GM18858 (cell line): ENCODE measurements around the gene HGFAC.

ENCODE experiments used
- ATAC-seq: cut with Tn5 transposase; IDR thresholded peaks from one replicate; pipeline ENCODE4 v1.9.1; 2021; ENCODE audit not compliant: unreplicated experiment

The HGFAC gene

DNA sequence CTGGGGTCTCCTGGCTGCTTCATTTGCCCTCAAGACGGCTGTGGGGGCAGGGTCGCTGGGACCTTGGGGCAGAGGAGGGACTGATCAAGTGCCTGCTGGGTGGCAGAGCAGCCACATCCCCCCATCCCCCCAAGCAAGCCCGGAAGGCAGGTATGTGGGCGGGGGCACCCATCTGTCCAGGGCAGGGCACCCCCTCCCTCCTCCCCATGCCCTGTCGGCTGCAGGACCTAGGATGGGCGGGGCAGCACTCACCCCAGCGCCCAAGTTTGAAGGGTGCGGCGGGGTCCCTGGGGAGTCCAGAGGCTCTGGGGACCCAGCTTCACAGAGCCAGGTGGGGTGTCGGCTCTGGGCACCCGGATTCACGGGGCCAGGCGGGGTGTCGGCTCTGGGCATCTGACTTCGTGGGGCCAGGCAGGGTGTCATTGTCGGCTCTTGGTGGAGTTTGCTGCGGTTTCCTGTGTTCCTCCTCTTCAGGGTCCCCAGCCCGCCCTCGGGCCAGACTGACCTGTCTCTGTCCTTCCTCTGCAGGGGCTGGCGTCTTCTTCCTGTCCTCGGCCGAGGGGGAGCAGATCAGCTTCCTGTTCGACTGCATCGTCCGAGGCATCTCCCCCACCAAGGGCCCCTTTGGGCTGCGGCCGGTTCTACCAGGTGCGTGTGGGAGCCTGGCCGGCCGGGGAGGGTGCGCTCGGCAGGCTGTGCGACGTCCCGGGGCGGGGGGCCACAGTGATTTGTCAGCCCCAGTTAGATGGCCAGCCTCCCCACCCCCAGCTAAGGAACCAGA is 43.4 kb downstream of the HGFAC start:
- ATAC-seq = no peak

DNA sequence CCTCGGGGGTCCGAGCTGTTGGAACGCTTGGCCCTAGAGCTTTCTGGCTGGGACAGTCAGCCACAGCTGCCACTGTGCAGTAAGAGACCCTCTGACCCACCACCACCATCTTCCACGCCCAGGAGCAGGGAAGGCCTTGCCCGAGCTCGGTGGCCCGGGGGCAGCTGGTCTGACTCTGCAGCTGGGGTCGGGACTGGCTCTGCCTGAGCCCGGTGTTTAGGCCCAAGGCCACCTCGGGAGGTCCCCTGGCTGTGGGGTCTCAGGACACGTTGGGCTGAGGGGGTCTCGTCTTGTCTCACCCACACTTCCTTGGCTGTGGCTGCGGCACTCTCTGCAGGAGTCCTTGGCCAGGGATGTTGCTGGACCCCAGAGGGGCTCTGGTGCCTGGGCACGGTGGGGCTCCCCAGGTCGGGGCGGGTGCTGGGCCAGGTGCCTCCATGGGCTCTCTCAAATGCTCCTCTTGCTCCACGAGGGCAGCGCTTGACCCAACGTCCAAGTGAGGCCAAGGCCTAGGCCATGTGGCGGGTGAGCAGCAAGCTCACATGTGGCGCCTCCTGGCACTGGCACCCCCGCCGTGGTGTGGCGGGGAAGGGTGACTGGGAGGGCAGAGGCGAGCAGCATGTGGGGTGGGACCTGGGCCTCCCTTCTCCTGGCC is 44.2 kb downstream of the HGFAC start:
- no peak for ATAC-seq

DNA sequence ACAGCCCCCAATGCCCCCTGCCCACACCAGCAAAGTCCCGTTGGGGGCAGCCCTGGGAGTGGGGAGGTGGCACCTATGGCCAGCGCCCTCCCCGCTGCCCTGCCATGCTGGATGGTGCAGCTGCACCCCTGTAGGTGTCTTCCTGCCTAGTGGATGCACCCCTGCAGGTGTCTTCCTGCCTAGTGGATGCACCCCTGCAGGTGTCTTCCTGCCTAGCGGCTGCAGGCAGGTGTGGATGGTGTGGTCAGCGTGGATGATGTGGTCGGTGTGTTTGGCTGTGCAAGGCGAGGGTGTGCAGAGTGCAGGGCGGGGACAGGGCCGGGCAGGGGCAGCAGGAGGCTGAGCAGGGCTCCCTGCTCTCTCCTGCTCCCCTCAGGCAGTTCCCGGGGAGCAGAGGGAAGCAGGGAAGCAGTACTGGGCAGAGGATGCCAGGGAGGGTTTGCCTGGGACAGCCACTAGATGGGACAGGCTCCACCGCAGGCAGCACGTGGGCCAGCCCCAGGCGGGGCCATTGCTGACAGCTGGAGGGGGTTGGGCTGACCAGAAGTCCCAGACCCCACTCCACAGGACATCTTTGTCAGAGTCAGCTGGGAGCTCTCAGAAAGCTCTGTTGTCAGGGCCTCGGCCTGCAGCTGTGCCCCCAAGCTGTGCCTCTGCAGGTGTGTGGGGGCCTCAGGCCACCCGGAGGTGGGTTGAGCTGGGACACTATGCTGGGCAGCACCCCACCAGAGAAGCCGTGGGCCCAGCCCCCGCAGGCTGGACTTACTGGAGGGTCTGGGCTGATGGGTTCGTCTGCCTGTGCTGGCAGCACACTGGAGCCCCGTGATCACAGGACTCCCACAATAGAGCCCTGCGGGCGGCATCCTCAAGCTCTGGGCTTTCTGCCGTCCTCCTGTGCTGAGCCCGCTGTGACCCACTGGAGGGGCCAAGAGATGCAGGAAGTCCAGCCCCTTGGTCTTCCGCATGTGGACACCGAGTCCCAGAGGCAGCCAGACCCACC is 45.1 kb downstream of the HGFAC start:
- ATAC-seq = no peak

DNA sequence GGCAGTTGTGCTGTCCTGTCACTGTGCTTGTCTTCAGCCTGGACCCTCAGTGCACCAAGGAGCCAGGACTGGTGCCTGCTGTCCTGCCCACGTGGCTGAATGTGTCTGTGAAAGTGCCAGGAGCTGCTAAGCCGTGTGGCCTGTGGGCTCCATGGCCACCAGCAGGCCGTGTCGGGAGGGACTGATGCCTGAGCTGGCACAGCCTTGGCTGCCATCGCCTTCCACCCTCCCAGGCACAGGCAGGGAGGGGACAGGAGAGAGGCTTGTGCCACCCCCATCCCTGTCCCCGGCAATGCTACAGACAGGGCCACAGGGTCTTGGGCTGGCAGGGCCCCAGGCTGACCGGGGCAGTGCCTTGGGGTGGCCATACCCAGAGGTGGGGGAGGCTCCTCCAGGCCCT is 46.1 kb downstream of the HGFAC start:
- ATAC-seq = no peak

DNA sequence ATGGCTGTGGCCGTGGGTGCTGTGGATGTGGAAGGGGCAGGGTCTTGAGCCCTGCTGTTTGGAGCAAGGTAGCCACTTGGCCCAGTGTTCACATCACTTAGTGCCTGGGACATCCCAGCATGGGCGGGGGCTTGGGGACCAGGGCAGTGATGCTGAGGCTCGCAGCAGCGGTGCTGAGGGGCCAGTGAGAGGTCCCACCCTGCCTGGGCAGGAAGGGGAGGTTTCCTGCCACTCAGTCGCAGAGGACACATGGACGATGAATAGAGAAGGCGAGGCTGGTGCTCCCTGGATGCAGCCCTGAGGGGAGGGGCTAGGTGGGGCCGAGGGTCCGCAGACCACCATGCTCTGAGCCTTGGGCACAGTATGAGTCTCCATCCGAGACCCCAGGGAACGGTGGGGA is 47.1 kb downstream of the HGFAC start:
- ATAC-seq = no peak

DNA sequence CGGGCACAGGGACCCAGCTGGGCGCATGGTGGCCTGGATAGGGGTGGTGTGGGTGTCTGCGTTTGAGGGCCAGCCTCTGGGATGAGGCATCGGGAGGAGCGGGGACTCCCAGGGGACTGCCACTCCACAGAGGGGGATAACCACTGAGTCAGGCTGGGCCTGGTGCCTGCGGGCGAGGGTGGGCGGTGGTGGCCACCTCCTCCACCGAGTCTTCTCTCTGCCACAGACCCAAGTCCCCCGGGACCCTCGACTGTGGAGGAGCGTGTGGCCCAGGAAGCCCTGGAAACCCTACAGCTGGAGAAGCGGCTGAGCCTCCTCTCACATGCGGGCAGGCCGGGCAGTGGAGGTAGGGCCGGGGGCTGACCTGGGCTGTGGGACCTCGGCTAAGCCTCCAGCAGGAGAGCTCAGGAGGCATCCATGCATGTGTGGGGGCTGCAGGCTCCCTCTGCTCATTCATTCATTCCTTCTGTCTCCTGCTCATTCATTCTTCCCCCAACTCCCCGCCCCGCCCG is 47.7 kb downstream of the HGFAC start:
- no peak for ATAC-seq

DNA sequence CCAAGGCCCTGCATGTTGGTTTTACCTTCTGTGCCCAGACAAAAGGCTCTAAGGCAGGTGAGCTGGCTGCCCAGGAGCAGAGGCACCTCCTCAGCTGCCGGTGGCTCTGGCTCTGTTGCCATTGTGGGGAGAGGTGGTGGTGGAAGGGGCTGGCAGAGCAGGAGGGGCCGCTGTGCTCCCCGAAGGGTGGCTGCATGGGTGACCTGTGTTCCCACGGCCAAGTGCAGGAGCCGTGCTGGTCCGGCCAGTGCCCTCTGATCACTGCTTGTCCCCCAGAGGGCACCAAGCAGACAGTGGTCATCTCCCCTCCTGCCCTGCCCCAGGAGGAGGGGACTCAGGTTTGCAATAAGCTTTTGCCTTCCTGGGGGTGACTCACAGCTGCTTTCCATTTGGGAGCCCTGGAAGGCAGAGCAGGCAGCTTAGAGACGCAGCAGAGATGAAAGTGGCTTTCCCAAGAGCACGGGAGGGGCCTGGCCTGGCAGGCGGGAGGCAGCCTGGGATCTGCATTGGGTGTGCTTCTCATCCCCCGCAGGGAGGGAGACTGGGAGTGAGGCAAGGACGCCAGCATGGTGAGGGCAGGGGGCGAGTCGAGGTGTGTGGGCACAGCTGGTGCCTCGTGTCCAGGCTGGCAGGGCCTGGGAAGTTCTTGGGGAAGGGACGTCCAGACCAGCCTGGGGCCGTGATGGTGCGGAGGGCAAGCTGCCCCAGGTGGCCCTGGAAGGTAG is 50.1 kb downstream of the HGFAC start:
- no peak for ATAC-seq

DNA sequence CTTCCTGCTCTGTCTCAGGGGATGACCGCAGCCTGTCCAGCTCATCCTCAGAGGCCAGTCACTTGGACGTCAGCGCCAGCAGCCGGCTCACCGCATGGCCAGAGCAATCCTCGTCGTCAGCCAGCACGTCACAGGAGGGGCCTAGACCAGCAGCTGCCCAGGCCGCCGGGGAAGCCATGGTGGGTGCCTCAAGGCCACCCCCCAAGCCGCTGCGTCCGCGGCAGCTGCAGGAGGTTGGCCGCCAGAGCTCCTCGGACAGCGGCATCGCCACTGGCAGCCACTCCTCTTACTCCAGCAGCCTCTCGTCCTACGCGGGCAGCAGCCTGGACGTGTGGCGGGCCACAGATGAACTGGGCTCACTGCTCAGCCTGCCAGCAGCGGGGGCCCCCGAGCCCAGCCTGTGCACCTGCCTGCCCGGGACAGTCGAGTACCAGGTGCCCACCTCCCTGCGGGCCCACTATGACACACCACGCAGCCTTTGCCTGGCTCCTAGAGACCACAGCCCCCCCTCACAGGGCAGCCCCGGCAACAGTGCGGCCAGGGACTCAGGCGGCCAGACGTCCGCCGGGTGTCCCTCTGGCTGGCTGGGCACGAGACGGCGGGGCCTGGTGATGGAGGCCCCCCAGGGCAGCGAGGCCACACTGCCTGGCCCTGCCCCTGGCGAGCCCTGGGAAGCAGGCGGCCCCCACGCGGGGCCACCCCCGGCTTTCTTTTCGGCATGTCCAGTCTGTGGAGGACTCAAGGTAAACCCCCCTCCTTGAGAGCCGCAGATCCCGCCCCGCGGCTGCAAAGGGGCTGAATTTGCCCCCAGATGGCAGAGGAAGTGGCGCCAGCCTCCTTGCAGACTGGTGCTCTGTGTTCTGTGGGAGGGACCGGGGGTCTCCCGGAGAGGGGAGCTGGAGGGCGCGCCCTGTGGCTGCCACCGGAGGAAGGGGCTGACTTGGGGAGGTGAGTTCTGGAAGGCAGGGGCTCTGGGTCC is 51.3 kb downstream of the HGFAC start:
- ATAC-seq = no peak

DNA sequence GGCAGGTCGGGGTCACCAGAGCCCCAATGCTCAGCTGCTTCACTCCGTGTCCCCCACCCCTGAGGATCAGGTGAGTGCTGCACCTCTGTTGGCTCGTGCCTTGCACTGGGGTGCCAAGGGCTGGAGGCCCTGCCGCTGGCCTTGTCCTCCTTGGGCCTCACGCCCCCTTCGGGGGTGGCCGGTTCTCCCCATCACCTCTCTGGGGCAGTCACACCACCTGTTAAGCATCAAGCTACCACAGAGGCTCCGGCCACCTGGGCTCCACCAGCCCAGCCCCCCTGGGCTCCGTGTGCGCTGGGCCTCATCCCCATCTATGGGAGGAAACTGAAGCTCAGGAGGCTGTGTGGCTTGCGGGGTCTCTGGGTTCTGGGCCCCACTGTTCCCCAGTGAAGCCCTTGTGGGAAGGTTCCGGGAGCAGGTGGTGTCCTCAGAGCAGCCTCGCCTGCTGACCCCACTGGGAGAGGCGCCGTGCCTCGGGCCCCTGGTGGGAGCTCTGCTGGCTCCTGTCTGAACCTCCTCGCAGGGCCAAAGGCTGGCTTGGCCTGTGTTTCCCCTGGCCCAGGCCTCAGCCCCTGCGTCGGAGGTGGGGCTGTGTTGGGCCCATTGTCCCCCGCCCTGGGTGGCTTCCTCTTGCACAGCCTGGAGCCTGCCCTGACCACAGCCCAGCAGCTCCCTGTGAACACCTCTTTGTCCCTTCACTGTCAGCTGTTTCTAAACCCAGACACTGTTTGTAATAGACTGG is 52.1 kb downstream of the HGFAC start:
- ATAC-seq = no peak

DNA sequence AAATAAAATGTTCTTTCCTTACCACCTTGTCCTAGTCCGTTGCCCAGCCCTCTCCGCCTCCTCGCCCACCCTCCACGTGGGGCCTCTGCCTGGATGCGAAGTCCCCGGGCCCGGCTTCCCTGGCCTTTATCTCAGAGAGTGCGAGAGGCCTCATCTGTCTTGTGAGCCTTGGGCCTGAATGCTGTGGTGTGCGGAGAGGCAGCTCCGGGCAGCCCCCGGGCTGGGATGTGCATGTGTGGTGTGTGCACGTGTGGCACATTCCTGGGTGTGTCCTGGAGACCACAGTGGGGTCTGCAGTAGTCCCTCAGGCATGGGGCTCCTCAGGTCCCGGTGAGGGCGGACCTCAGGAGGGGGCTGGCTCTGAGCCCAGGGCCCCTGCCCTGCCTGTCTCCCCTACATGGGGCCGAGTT is 52.7 kb downstream of the HGFAC start:
- ATAC-seq = no peak

DNA sequence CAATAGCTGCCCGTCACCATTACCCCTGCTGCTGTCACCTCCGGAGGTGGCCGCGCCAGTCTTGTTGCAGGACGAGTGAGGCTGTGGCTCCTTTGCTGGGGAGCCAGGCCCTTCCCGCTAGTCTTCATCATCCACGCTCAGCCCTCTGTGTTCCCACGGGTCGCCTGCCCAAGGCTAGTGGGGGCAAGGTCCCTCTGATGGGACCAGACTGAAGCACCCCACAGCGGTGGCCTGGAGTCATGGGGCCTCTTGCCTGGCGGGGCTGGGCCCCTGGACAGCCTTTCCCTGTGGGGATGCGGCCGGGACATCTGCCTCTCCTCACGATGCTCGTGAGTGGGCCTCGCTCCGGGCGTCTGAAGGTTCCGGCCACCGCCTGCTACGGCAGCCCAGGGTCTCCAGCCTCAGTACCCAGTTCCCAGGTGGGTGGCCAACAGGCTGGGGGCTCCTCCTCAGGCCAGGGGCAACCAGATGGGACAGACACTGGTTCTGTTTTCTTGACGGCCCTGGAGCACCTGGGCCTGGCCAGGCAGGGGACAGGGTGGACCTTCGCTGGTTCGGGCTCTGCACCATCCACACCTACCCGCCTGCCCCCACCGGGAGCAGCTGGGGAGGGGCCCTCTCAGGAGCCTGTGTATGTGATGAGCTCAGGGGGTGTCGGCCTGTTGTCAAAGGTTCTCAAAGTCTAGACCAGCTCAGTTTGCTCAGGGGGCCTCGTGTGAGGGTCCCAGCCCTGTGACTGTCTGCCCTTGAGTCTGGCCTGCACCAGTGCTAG is 53.6 kb downstream of the HGFAC start:
- ATAC-seq = no peak

DNA sequence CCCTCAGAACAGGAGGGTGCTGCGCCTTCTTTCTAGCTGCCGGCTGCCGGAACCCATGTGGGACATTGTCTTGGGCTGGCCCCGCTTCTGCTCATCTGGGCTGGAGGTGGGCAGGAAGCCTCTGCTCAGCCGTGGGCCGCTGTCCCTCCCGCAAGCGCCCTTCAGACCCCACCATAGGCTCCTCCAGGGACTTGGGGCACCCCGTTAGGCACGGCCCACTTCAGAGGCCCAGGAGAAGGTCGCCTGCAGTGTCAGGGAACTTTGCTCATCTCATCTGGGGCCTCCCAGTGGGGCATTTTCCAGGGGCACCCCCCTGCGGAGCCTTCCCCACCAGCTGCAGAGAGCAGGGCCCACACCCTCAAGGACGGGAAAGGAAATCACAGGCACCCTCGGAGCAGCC is 54.3 kb downstream of the HGFAC start:
- ATAC-seq = no peak

DNA sequence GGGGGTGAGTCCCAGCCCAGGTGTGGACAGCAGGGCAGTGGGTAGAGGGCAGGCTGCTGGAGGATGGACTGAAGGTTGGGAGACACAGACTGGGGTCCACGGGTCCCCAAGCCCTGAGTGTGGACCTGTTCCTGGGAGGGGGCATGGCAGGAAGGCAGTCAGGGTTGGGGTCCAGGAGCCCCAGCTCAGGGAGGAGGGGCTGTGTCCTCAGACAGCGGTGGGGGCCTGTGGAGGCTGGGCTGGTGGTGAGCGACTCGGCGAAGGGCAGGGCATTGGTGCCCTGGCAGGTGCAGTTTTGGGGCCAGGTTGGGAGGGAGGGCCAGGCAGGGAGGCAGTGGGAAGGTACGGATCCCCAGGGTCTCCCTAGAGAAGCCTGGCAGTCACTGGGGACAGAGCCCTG is 55.3 kb downstream of the HGFAC start:
- no peak for ATAC-seq

DNA sequence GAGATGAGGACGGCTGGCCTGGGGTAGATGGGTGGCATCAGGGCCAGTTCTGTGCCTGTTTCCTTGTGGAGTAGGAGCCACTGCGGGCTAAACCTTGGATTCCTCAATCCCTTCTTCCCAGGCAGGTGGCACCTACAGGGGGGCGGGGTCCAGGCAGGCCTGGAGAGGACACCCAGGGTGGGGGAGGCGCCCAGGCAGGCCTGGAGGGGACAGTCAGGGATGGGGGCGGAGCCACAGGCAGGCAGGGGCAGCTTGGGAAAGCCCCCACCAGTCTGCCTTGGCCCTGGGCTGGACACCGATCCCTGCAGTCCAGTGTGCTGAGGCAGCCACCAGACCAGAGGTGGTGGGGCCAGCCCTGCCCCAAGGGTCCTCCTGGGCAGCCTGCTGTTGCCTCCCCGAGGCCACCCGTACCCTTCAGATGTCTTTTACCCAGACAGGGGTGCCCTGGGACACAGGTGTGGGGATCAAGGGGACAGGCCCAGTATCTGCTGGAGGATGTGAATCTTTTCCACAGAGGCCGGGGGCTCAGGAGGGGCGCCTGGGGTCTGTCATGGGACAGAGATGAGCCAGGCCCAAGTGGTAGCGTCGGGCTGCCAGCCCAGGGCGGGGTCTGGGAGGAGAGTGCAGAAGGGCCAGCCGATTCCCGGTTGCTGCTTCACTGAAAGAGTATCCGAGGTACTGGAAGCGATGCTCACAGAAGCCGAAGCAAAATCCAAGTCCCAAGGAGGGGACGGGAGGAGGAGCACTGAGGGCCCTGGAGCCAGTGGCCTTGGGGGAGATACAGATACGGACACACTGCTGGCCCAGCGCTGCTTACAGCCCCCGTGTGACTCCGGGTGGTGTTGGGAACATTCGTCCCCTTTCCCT is 56.0 kb downstream of the HGFAC start:
- ATAC-seq = no peak

DNA sequence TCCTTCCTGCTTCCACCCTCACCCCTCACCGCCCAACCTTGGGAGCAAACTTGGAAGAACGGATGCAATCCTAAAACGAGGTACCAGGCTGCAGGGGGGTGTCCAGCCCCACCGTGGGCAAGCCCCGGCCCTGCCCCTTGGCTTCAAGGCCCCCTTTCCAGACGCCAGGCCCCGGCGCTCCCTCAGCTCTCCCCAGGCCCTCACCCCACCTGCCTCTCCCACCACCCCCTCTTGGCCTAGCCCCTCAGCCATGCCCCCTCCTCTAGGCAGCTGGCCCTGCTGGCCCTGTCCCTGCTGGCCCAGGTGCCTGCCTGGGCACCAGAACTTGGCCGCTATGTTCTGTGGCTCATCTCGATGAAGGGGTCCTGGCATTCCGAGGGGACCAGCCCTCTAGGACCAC is 56.6 kb downstream of the HGFAC start:
- ATAC-seq = no peak
